Bone marrow (tissue), 2 donors: ENCODE results near the gene NECTIN1.

Experiments used
- DNase-seq, 2 donors: peaks; one replicate each; lab custom pipeline; 2025; lab: John Stamatoyannopoulos, UW

Gene NECTIN1

GRCh38 chr11:119728651-119729580 lies at the start of gene NECTIN1:
Gene NECTIN1, minus strand, starts transcription at chr11:119729200. Its CDS starts 647 bp downstream, at chr11:119728553.
- DNase-seq: peak; percentile 52 to 81

- DNase-seq: no peak
Observed at GRCh38 chr11:119778391-119779194, 49.6 kb upstream of the NECTIN1 start.

- no peak for DNase-seq
Observed at GRCh38 chr11:119777940-119778339, 48.9 kb upstream of the NECTIN1 start.

GRCh38 chr11:119776651-119777050 lies 47.7 kb upstream of the NECTIN1 start:
- no peak for DNase-seq

GRCh38 chr11:119776031-119776636 lies 47.1 kb upstream of the NECTIN1 start:
- DNase-seq: no peak

- DNase-seq: no peak
Observed at GRCh38 chr11:119774172-119774763, 45.3 kb upstream of the NECTIN1 start.

- DNase-seq: no peak
Observed at GRCh38 chr11:119772641-119773415, 43.8 kb upstream of the NECTIN1 start.

- no peak for DNase-seq
Observed at GRCh38 chr11:119772076-119772475, 43.1 kb upstream of the NECTIN1 start.

GRCh38 chr11:119771172-119771770 lies 42.3 kb upstream of the NECTIN1 start:
- no peak for DNase-seq

- DNase-seq: no peak
Observed at GRCh38 chr11:119765628-119766027, 36.6 kb upstream of the NECTIN1 start.

- DNase-seq: no peak
Observed at GRCh38 chr11:119764108-119764868, 35.3 kb upstream of the NECTIN1 start.

GRCh38 chr11:119763071-119763728 lies 34.2 kb upstream of the NECTIN1 start:
- DNase-seq: no peak

GRCh38 chr11:119759747-119760412 lies 30.9 kb upstream of the NECTIN1 start:
- no peak for DNase-seq

GRCh38 chr11:119759324-119759723 lies 30.3 kb upstream of the NECTIN1 start:
- DNase-seq: no peak

- DNase-seq: no peak
Observed at GRCh38 chr11:119758291-119758690, 29.3 kb upstream of the NECTIN1 start.

GRCh38 chr11:119757378-119757777 lies 28.4 kb upstream of the NECTIN1 start:
- no peak for DNase-seq

- DNase-seq: no peak
Observed at GRCh38 chr11:119756169-119756865, 27.3 kb upstream of the NECTIN1 start.

GRCh38 chr11:119755356-119756071 lies 26.5 kb upstream of the NECTIN1 start:
- DNase-seq: no peak
